Sigmoid colon (tissue), 7 donors: ENCODE measurements around the gene MRPS18A. TPM values are rescaled to one million over a fixed set of nuclear protein-coding genes. Genes with fewer than 3 reads are reported as not detected.

ENCODE experiments used
- DNase-seq: peaks from one replicate; pipeline ENCODE4 v3.0.0-alpha.2; 2019
- H3K27ac ChIP-seq, 4 donors: fragments of 200-600 bp; sonication (generic); one replicate each; pipeline ENCODE4 v1.5.1; 2016 to 2019; ENCODE audit warnings: mild to moderate bottlenecking in 1 of 4
- H3K27me3 ChIP-seq, 3 donors: fragments of 200-600 bp; sonication (generic); one replicate each; pipeline ENCODE4 v1.5.1; 2019; ENCODE audit warnings: mild to moderate bottlenecking in 1 of 3
- H3K36me3 ChIP-seq, 4 donors: fragments of 200-600 bp; sonication (generic); one replicate each; pipeline ENCODE4 v1.5.1; 2016 to 2019
- H3K4me1 ChIP-seq, 4 donors: fragments of 200-600 bp; sonication (generic); one replicate each; pipeline ENCODE4 v1.5.1; 2017 to 2019
- H3K4me3 ChIP-seq, 4 donors: fragments of 200-600 bp; sonication (generic); one replicate each; pipeline ENCODE4 v1.5.1; 2017 to 2019; ENCODE audit warnings: mild to moderate bottlenecking in 2 of 4, moderate library complexity in 1 of 4
- H3K9me3 ChIP-seq, 4 donors: fragments of 200-600 bp in 3 of 4; sonication (generic) in 3 of 4; one replicate each; pipeline versions ENCODE4 v1.5.1 to v1.6.1; 2013 to 2019
- CTCF ChIP-seq, 4 experiments: fragments of 450-650 bp in 3 of 4; fragments of 200-600 bp in 1 of 4; IDR thresholded peaks; one replicate each; pipeline ENCODE4 v1.5.1; 2016 to 2019; ENCODE audit warnings: antibody characterized with exemption in 4 of 4, mild to moderate bottlenecking in 3 of 4, moderate library complexity in 2 of 4
- EP300 ChIP-seq, 4 donors: sonication (generic); formaldehyde crosslinking; IDR thresholded peaks; one replicate each; pipeline ENCODE4 v1.6.1; 2017; ENCODE audit warnings: antibody characterized with exemption in 4 of 4
- POLR2A ChIP-seq, 2 donors: fragments of 450-650 bp; IDR thresholded peaks; one replicate each; pipeline ENCODE4 v1.6.1; 2016; ENCODE audit warnings: antibody characterized with exemption in 2 of 2, mild to moderate bottlenecking in 2 of 2, moderate library complexity in 2 of 2
- POLR2AphosphoS5 ChIP-seq, 4 donors: sonication (generic); formaldehyde crosslinking; IDR thresholded peaks; one replicate each; pipeline ENCODE4 v1.6.1; 2017; ENCODE audit warnings: antibody characterized with exemption in 4 of 4
- WGBS, 2 donors: extraction: QIAGEN DNeasy Blood & Tissue Kit; methylation state at CpG; one replicate each; pipeline ENCODE4 v1.1.7; 2013; 5-methylcytosine and 5-hydroxymethylcytosine counted together
- intact Hi-C: fragments of 100-400 bp; cut with DNase I; formaldehyde crosslinking; loops from one replicate; pipeline ENCODE4 v1.15.1; 2023
- polyA plus RNA-seq, 3 donors: library from polyadenylated mRNA; stranded (reverse); fragments of 200-250 nt; gene quantifications; one replicate each; pipeline ENCODE4 v1.2.3, GENCODE V29; 2013
- total RNA-seq, 4 donors: library from RNA; depleted of rRNA; stranded (reverse); fragments of >200 nt; gene quantifications; one replicate each; pipeline ENCODE4 v1.1.0, GENCODE V29; 2016
- donor health status: healthy with polysubstance abuse.
- donor health status: Bipolar disorder and iron deficiency.
- donor health status: healthy.

The MRPS18A gene
- total and polyA plus RNA-seq, 7 donors = 28.8 to 93.2 (median 43.9) TPM

GRCh38 chr6:43673444-43674084 lies 14.0 kb downstream of the MRPS18A start:
- intact Hi-C loops = no loop called here
- 91 to 93% methylated on average over 15 of the region's 15 CpGs for WGBS, 2 donors
- Histone ChIP-seq H3K36me3 (peaks cover 39 to 80% (median 64%) of the 10 kb centered on the region in 4 donors), H3K9me3 (no peaks in the 10 kb centered on the region), H3K4me3 (no peak overlapping the region), H3K27ac (no peak overlapping the region), H3K27me3 (no peaks in the 10 kb centered on the region), H3K4me1 (peaks cover 0 to 24% (median 17%) of the 10 kb centered on the region in 4 donors)
- TF ChIP-seq POLR2A (IDR thresholded peaks at IDR 0.05) = no peak
- TF ChIP-seq CTCF (IDR thresholded peaks at IDR 0.05) = no peak
- no peak for TF ChIP-seq EP300 (IDR thresholded peaks at IDR 0.05)
- TF ChIP-seq POLR2AphosphoS5 (IDR thresholded peaks at IDR 0.05) = no peak
- no peak for DNase-seq

- TF ChIP-seq CTCF (IDR thresholded peaks at IDR 0.05) (no peak), EP300 (IDR thresholded peaks at IDR 0.05) (no peak), POLR2A (IDR thresholded peaks at IDR 0.05) (no peak), POLR2AphosphoS5 (IDR thresholded peaks at IDR 0.05) (no peak)
- Histone ChIP-seq H3K27ac (peak overlapping the region in 2 of 4 donors; percentile 49), H3K27me3 (no peaks in the 10 kb centered on the region), H3K9me3 (no peaks in the 10 kb centered on the region), H3K4me3 (no peak overlapping the region), H3K4me1 (peaks cover 0 to 39% (median 32%) of the 10 kb centered on the region in 4 donors), H3K36me3 (peaks cover 32 to 65% (median 50%) of the 10 kb centered on the region in 4 donors)
- DNase-seq = no peak
- intact Hi-C loops = no loop called here
- WGBS, 2 donors = 47 to 76% methylated on average over 16 of the region's 16 CpGs
Observed at GRCh38 chr6:43671801-43672690, 15.5 kb downstream of the MRPS18A start.

GRCh38 chr6:43671011-43671800 lies 16.4 kb downstream of the MRPS18A start:
- WGBS, 2 donors = 87 to 94% methylated on average over 8 of the region's 8 CpGs
- Histone ChIP-seq H3K36me3 (peaks cover 24 to 56% (median 41%) of the 10 kb centered on the region in 4 donors), H3K4me3 (no peak overlapping the region), H3K4me1 (peaks cover 0 to 40% (median 34%) of the 10 kb centered on the region in 4 donors), H3K9me3 (no peaks in the 10 kb centered on the region), H3K27ac (peak overlapping the region in 1 of 4 donors; percentile 49), H3K27me3 (no peaks in the 10 kb centered on the region)
- intact Hi-C loops = no loop called here
- TF ChIP-seq POLR2A (IDR thresholded peaks at IDR 0.05) (no peak), POLR2AphosphoS5 (IDR thresholded peaks at IDR 0.05) (no peak), EP300 (IDR thresholded peaks at IDR 0.05) (no peak)
- no peak for DNase-seq

GRCh38 chr6:43670623-43670986 lies 17.0 kb downstream of the MRPS18A start:
- peaks cover 22 to 50% (median 38%) of the 10 kb centered on the region in 4 donors for H3K36me3 ChIP-seq
- no peak for DNase-seq
- TF ChIP-seq POLR2AphosphoS5 (IDR thresholded peaks at IDR 0.05) (no peak), POLR2A (IDR thresholded peaks at IDR 0.05) (no peak), EP300 (IDR thresholded peaks at IDR 0.05) (no peak), CTCF (IDR thresholded peaks at IDR 0.05) (no peak)
- H3K27me3 ChIP-seq = no peaks in the 10 kb centered on the region
- H3K9me3 ChIP-seq = no peaks in the 10 kb centered on the region
- H3K4me3 ChIP-seq = no peak overlapping the region
- H3K4me1 ChIP-seq = peaks cover 0 to 40% (median 34%) of the 10 kb centered on the region in 4 donors
- WGBS, 2 donors = 97 to 98% methylated on average over 6 of the region's 6 CpGs
- H3K27ac ChIP-seq = peak overlapping the region in 2 of 4 donors; percentile 46 to 66
- intact Hi-C loops = no loop called here
